Measurements from ENCODE around the gene SMIM24. TPM values are rescaled to one million over a fixed set of nuclear protein-coding genes. Genes with fewer than 3 reads are reported as not detected.

The SMIM24 gene
- total and polyA plus RNA-seq, 2 experiments from 2014 or later, result 5.0 to 21.5 TPM

DNA sequence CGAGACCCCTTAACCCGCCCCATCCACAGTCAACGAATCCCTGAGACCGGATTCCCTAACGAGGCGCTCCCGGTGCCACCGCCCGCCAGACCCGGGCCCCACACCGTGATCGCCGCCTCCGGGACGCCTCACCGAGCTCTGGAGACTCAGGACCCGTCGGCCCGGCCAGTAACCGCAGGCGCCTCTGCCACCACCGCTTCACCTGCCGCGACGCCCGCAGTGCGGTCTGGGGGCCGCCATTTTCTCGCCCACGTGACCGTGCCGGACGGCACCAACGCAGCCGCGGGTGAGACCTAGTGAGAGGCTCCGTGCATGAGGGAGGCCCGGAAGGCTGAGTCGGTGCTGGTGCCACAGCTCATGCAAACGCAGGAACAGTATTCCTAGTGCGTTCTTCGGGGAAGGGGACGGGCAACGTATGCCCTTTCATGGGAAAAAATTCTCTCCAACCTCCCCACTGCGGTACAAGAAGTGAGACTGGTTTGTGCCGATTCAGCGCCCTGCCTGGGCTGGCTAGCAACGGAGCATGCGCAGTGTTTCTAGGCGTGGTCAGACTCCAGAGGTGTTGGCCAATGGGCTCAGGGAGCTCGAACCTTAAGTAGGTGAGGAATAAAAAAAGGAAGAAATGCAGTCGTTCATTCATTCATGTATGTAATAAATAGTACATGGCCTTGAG, 20.2 kb upstream of the SMIM24 start, which contains the start of gene DOHH:
Gene DOHH, minus strand, starts transcription at position 246 of the 673 bp plus-strand sequence. CDS start 3,860 bp downstream, outside the sequence.
- peak; percentile 93 for ATAC-seq
- peaks cover 25% of the 10 kb centered on the region for H3K36me3 Mint-ChIP-seq (ENCODE audit: low read depth)
- Histone ChIP-seq H3K27ac (ENCODE audit: low read depth) (peak within 1 kb of the TSS; percentile 86), H3K4me2 (peak within 1 kb of the TSS; percentile 92), H3K27me3 (ENCODE audit: insufficient read depth) (no peaks in the 10 kb centered on the region), H2AFZ (peak within 1 kb of the TSS; percentile 1; the same call in 1 of the 2 replicates), H3K36me3 (ENCODE audit: insufficient read depth) (peaks cover 5% of the 10 kb centered on the region; the same call in 1 of the 2 replicates), H3F3A (replicated peaks; ENCODE audit: low read depth) (0 out of 2 replicates have a peak, but pooled peaks cover 3% of the 10 kb centered on the region), H3K4me3 (peak within 1 kb of the TSS; percentile 99), H3K4me1 (ENCODE audit: insufficient read depth) (peaks cover 17% of the 10 kb centered on the region), H4K20me1 (replicated peaks; ENCODE audit: insufficient read depth) (peaks cover 5% of the 10 kb centered on the region; the same call in 1 of the 2 replicates), H3K9me2 (ENCODE audit: insufficient read depth) (no peaks in the 10 kb centered on the region), H3K79me2 (replicated peaks; ENCODE audit: insufficient read depth) (peaks cover 27% of the 10 kb centered on the region)
- peak; percentile 98 for DNase-seq (ENCODE audit: low spot score)
- H3K27ac Mint-ChIP-seq, result peak within 1 kb of the TSS; percentile 100
- peaks cover 7% of the 10 kb centered on the region for H3K27me3 Mint-ChIP-seq (ENCODE audit: insufficient read depth, low read depth, poor library complexity)
- H3K9me3 Mint-ChIP-seq, result peaks cover 4% of the 10 kb centered on the region; the same call in 1 of the 3 replicates
- H3K4me1 Mint-ChIP-seq, result peaks cover 13% of the 10 kb centered on the region
- TF ChIP-seq ETS1 (IDR thresholded peaks at IDR 0.05) (no peak), ZNF462 (CRISPR knock-in tag; IDR thresholded peaks at IDR 0.05) (no peak), EZH2phosphoT487 (IDR thresholded peaks at IDR 0.05; ENCODE audit: unreplicated experiment) (no peak), CREB1 (CRISPR knock-in tag; IDR thresholded peaks at IDR 0.05; ENCODE audit: low read depth) (peak; percentile 18; the same call in 1 of the 2 replicates), POLR2AphosphoS5 (IDR thresholded peaks at IDR 0.05; ENCODE audit: low read depth) (peak; percentile 83)
- TF ChIP-seq, protein P1, sequence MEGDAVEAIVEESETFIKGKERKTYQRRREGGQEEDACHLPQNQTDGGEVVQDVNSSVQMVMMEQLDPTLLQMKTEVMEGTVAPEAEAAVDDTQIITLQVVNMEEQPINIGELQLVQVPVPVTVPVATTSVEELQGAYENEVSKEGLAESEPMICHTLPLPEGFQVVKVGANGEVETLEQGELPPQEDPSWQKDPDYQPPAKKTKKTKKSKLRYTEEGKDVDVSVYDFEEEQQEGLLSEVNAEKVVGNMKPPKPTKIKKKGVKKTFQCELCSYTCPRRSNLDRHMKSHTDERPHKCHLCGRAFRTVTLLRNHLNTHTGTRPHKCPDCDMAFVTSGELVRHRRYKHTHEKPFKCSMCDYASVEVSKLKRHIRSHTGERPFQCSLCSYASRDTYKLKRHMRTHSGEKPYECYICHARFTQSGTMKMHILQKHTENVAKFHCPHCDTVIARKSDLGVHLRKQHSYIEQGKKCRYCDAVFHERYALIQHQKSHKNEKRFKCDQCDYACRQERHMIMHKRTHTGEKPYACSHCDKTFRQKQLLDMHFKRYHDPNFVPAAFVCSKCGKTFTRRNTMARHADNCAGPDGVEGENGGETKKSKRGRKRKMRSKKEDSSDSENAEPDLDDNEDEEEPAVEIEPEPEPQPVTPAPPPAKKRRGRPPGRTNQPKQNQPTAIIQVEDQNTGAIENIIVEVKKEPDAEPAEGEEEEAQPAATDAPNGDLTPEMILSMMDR (conservative IDR thresholded peaks at IDR 0.05; ENCODE audit: low read depth in 2 of 2), result no peak
- H3K4me3 Mint-ChIP-seq, result peak within 1 kb of the TSS; percentile 87

Data from GM23338 (cell line).